GM19395 (cell line): ENCODE data around the gene FUCA1.
"Not testable (repeated sequence)": the region's sequence is repeated elsewhere in the genome, so short reads cannot be mapped to it uniquely, and the experiment has no call there.

ENCODE experiments used
- ATAC-seq: cut with Tn5 transposase; IDR thresholded peaks from one replicate; pipeline ENCODE4 v1.9.1; 2021; ENCODE audit warnings: mild to moderate bottlenecking, moderate library complexity; ENCODE audit not compliant: unreplicated experiment

FUCA1 gene

GRCh38 chr1:23843644-23844043 is 24.4 kb downstream of the FUCA1 start:
- ATAC-seq = no peak

GRCh38 chr1:23838401-23838866 is 29.7 kb downstream of the FUCA1 start:
- no peak for ATAC-seq

- no peak for ATAC-seq
Measured at GRCh38 chr1:23837908-23838307, 30.2 kb downstream of the FUCA1 start.

- no peak for ATAC-seq
Measured at GRCh38 chr1:23836037-23836436, 32.1 kb downstream of the FUCA1 start.

DNA sequence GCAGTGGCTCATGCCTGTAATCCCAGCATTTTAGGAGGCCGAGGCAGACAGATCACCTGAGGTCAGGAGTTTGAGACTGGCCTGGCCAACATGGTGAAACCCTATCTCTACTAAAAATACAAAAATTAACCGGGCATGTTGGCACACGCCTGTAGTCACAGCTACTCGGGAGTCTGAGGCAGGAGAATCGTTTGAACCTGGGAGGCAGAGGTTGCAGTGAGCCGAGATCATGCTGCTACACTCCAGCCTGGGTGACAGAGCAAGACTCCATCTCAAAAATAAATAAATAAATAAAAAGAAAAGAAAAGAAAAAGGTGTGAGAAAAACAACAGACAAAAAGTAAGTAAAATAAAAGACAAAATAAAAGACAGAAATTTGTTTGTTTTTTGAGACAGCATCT is 33.9 kb downstream of the FUCA1 start:
- not testable (repeated sequence) for ATAC-seq

DNA sequence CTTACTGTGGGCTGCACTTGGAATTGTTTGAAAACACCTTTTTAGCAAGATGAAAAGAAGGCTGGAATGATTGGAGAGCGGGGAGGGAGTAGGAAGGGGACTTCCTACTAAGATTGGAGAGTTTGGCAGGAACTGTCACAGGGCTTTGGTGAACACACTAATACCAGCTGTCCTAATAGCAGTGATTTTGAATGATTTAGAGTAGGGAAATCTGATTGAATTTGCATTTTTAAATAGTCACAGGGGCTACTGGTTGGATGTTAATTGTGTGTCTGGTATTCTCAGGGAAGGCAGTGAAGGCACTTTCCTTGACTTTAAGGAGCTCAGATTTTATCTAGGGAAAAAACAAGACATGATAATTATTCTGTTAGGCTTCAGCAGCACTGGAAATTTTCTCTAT is 40.4 kb downstream of the FUCA1 start:
- ATAC-seq = no peak

DNA sequence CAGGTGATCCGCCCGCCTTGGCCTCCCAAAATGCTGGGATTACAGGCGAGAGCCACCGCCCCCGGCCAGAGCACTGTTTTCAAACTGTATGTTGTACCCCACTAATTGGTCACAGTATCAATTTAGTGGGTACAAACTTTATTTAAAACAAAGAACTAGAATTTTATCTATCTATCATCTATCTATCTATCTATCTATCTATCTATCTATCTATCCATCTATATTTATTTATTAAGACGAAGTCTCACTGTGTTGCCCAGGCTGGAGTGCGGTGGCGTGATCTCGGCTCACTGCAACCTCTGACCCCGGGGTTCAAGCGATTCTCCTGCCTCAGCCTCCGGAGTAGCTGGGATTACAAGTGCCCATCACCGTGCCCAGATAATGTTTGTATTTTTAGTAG is 41.5 kb downstream of the FUCA1 start:
- ATAC-seq = not testable (repeated sequence)

DNA sequence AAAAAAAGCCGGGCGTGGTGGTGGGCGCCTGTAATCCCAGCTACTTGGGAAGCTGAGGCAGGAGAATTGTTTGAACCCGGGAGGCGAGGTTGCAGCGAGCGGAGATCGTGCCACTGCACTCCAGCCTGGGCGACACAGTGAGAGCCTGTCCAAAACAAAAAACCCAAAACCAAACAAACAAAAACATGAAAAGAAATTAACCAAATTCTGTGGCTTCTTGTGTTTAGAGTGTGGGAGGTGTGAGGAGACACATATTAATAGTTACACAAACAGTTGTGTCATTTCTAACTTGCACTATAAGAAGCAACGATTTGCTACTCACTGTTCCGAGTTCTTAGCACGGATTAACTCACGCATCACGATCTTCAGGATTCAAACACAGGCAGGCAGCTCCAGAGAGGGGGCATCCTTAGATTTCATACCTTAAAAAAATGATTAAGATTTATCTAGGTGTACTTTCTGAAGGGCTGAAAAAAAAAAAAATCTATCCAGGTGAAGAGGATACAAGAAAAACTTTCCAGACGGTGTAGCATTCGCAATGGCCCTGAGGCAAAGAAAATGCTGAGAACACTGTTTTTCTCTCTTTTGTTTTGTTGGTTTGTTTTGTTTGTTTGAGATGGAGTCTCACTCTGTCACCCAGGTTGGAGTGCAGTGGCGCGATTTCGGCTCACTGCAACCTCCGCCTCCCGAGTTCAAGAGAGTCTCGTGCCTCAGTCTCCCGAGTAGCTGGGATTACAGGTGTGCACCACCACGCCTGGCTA is 42.1 kb downstream of the FUCA1 start:
- peak; percentile 47 for ATAC-seq

GRCh38 chr1:23825076-23825761 is 42.9 kb downstream of the FUCA1 start, which contains the start of gene HMGCL:
TSS of gene HMGCL (minus strand) at chr1:23825429. CDS start at chr1:23825415, 14 bp downstream.
- ATAC-seq = peak; percentile 73

DNA sequence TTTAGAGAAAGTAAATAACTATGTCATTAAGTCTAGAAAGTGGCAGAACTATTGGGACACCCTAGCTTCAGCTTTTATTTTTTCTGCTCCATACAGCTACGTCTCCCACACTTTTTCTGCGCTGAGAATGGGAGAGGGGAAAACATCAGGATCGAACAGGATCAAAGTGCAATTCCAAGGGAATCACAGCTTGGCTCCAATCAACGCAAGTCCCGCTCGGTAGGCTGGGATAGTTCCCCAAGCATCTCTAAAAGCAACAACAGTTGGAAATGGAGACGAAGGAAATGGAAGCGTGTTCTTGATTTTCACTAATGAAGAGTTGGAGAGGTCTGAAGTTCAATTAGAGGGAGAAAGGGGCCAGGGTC is 43.4 kb downstream of the FUCA1 start:
- ATAC-seq = no peak

DNA sequence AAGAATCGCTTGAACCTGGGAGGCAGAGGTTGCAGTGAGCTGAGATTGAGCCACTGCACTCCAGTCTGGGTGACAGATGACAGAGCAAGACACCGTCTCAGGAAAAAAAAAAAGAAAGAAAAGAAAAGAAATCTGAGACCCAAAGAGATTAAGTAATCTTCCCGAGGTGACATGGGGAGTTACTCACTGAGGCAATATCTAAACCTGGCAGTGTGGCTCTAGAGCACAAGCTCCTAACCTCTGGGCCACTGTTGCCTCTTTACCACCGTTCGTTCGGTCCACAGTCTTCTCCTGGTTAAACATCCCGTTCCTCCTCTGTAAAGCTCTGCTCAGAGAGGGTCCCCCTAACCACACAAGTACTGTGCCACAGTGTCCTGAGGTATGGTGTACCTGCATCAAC is 44.3 kb downstream of the FUCA1 start:
- ATAC-seq = no peak

GRCh38 chr1:23817633-23818032 is 50.5 kb downstream of the FUCA1 start:
- ATAC-seq = no peak

DNA sequence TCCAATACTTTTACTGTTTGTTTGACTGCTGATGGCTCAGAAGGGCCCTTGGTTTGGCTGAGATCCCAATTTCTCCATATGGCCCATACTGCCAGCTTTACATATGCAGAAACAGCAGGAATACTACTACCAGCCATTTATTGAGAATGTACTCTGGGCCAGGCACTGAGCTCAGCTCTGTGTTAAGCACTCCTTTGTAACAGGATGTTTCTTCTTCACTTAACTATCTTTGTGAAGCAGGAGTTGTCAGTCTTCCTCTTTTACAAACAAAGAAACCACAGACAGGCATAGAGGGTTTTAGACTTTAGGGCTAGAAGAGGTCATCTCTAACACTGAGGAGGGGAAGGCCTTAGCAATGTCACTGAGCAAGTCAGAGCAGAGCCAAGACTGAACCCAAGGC is 51.2 kb downstream of the FUCA1 start:
- no peak for ATAC-seq

- no peak for ATAC-seq
Measured at GRCh38 chr1:23816361-23816760, 51.7 kb downstream of the FUCA1 start.

GRCh38 chr1:23814016-23814415 is 54.1 kb downstream of the FUCA1 start:
- no peak for ATAC-seq

- no peak for ATAC-seq
Measured at GRCh38 chr1:23810818-23811540, 57.1 kb downstream of the FUCA1 start.

GRCh38 chr1:23809751-23810171 is 58.3 kb downstream of the FUCA1 start:
- ATAC-seq = no peak

- ATAC-seq = no peak
Measured at GRCh38 chr1:23807453-23807852, 60.6 kb downstream of the FUCA1 start.

GRCh38 chr1:23806280-23806679 is 61.8 kb downstream of the FUCA1 start:
- ATAC-seq = no peak

GRCh38 chr1:23805025-23805424 is 63.1 kb downstream of the FUCA1 start:
- no peak for ATAC-seq

- ATAC-seq = no peak
Measured at GRCh38 chr1:23804183-23804835, 63.8 kb downstream of the FUCA1 start.
